Middle frontal gyrus (tissue), 1 donor: Measurements from ENCODE around the gene RNMT.

Experiments
- DNase-seq: peaks from one replicate; pipeline ENCODE4 v3.0.0-alpha.2; 2015; ENCODE audit warnings: low spot score; ENCODE audit errors: extremely low spot score

The RNMT gene

GRCh38 chr18:13810950-13811485 is 84.5 kb downstream of the RNMT start:
- DNase-seq: no peak

- no peak for DNase-seq
Observed at GRCh38 chr18:13811993-13812392, 85.5 kb downstream of the RNMT start.

GRCh38 chr18:13813271-13813849 is 86.9 kb downstream of the RNMT start:
- peak; percentile 37 for DNase-seq
